ENCODE data around the gene SPATA32.

Gene SPATA32

GRCh38 chr17:45266372-45266926 lies 4.6 kb upstream of the SPATA32 start:
- no peak for ATAC-seq
- no peak for TF ChIP-seq POU6F1 (CRISPR knock-in tag; IDR thresholded peaks at IDR 0.05; ENCODE audit: borderline replicate concordance, low read depth)
- no peak for TF ChIP-seq PATZ1 (CRISPR knock-in tag; IDR thresholded peaks at IDR 0.05; ENCODE audit: borderline replicate concordance)
- TF ChIP-seq ZNF8 (CRISPR knock-in tag; IDR thresholded peaks at IDR 0.05) = no peak
- no peak for TF ChIP-seq OSR1 (CRISPR knock-in tag; IDR thresholded peaks at IDR 0.05)
- TF ChIP-seq ZFP30 (CRISPR knock-in tag; IDR thresholded peaks at IDR 0.05) = no peak
- TF ChIP-seq GLIS3 (CRISPR knock-in tag; IDR thresholded peaks at IDR 0.05) = no peak
- TF ChIP-seq TSHZ2 (CRISPR knock-in tag; IDR thresholded peaks at IDR 0.05) = no peak
- no peak for TF ChIP-seq ESRRG (CRISPR knock-in tag; IDR thresholded peaks at IDR 0.05)
- TF ChIP-seq TCF4 (CRISPR knock-in tag; IDR thresholded peaks at IDR 0.05; ENCODE audit: borderline replicate concordance) = no peak
- no peak for TF ChIP-seq ZC3H10 (CRISPR knock-in tag; IDR thresholded peaks at IDR 0.05)
- no peak for TF ChIP-seq ISL1 (CRISPR knock-in tag; IDR thresholded peaks at IDR 0.05)
- no peak for TF ChIP-seq PPARA (CRISPR knock-in tag; IDR thresholded peaks at IDR 0.05; ENCODE audit: borderline replicate concordance)
- no peak for TF ChIP-seq ZFP3 (CRISPR knock-in tag; IDR thresholded peaks at IDR 0.05)
- TF ChIP-seq BACH2 (CRISPR knock-in tag; IDR thresholded peaks at IDR 0.05; ENCODE audit: borderline replicate concordance) = no peak
- TF ChIP-seq CSRNP3 (CRISPR knock-in tag; IDR thresholded peaks at IDR 0.05) = no peak
- TF ChIP-seq CSDC2 (CRISPR knock-in tag; IDR thresholded peaks at IDR 0.05) = no peak

GRCh38 chr17:45265821-45266220 lies 3.9 kb upstream of the SPATA32 start:
- TF ChIP-seq ZFP30 (CRISPR knock-in tag; IDR thresholded peaks at IDR 0.05) (no peak), ISL1 (CRISPR knock-in tag; IDR thresholded peaks at IDR 0.05) (peak; percentile 58), PATZ1 (CRISPR knock-in tag; IDR thresholded peaks at IDR 0.05; ENCODE audit: borderline replicate concordance) (peak; percentile 60; the same call in 1 of the 2 replicates), TOX (CRISPR knock-in tag; IDR thresholded peaks at IDR 0.05; ENCODE audit: borderline replicate concordance) (0 out of 2 replicates have a peak, but pooled peaks have one; percentile 22), SNAI2 (CRISPR knock-in tag; IDR thresholded peaks at IDR 0.05) (no peak)
- ATAC-seq = peak; percentile 83

GRCh38 chr17:45264988-45265387 lies 3.1 kb upstream of the SPATA32 start:
- TF ChIP-seq BACH2 (CRISPR knock-in tag; IDR thresholded peaks at IDR 0.05; ENCODE audit: borderline replicate concordance) (no peak), CSRNP3 (CRISPR knock-in tag; IDR thresholded peaks at IDR 0.05) (no peak), PPARA (CRISPR knock-in tag; IDR thresholded peaks at IDR 0.05; ENCODE audit: borderline replicate concordance) (no peak), ZFP30 (CRISPR knock-in tag; IDR thresholded peaks at IDR 0.05) (no peak), ZNF70 (CRISPR knock-in tag; IDR thresholded peaks at IDR 0.05) (no peak), TCF4 (CRISPR knock-in tag; IDR thresholded peaks at IDR 0.05; ENCODE audit: borderline replicate concordance) (no peak), ARNTL (CRISPR knock-in tag; IDR thresholded peaks at IDR 0.05; ENCODE audit: borderline replicate concordance, low read depth) (no peak), ZC3H10 (CRISPR knock-in tag; IDR thresholded peaks at IDR 0.05) (no peak), ZNF8 (CRISPR knock-in tag; IDR thresholded peaks at IDR 0.05) (no peak), TSHZ2 (CRISPR knock-in tag; IDR thresholded peaks at IDR 0.05) (no peak), ZNF565 (CRISPR knock-in tag; conservative IDR thresholded peaks at IDR 0.05; ENCODE audit: low read depth) (no peak), GLIS3 (CRISPR knock-in tag; IDR thresholded peaks at IDR 0.05) (no peak)
- ATAC-seq = no peak

Measured in SK-N-SH treated with all-trans-retinoic acid at 6 μM for 48 hours (cell line).